GM13976 (cell line): ENCODE data around the gene NPHP1.
"Not testable (repeated sequence)": the region's sequence is repeated elsewhere in the genome, so short reads cannot be mapped to it uniquely, and the experiment has no call there.

Experiments used
- DNase-seq: peaks from one replicate; pipeline ENCODE4 v3.0.0; 2012; ENCODE audit warnings: low spot score
- CTCF ChIP-seq: IDR thresholded peaks from 2 replicates; pipeline ENCODE4 v1.5.1; 2012; ENCODE audit warnings: borderline replicate concordance, mild to moderate bottlenecking; ENCODE audit not compliant: insufficient read depth; ENCODE audit errors: extremely low read depth, missing control alignments, control extremely low read depth
- in situ Hi-C: fragments of 300-500 bp; cut with MboI; formaldehyde crosslinking; loops from one replicate; pipeline ENCODE4 v1.12.0; 2022; ENCODE audit warnings: low sequenced_read_pairs, mixed read lengths, inconsistent platforms; ENCODE audit not compliant: unreplicated experiment

Gene NPHP1

GRCh38 chr2:110101901-110102803, 102.7 kb downstream of the NPHP1 start:
- no peak for TF ChIP-seq CTCF
- DNase-seq = no peak
- in situ Hi-C loops = no loop called here

- TF ChIP-seq CTCF = no peak
- DNase-seq = no peak
- in situ Hi-C loops = no loop called here
Observed at GRCh38 chr2:110101280-110101844, 103.5 kb downstream of the NPHP1 start.

GRCh38 chr2:110100880-110101279, 103.9 kb downstream of the NPHP1 start:
- DNase-seq, in situ Hi-C loops: not testable (repeated sequence)

GRCh38 chr2:110100480-110100879, 104.3 kb downstream of the NPHP1 start:
- in situ Hi-C loops = no loop called here
- TF ChIP-seq CTCF = no peak
- DNase-seq = no peak

- DNase-seq = no peak
- TF ChIP-seq CTCF = no peak
- in situ Hi-C loops = no loop called here
Observed at GRCh38 chr2:110099471-110100225, 105.2 kb downstream of the NPHP1 start.

GRCh38 chr2:110099038-110099425, 105.8 kb downstream of the NPHP1 start:
- no peak for TF ChIP-seq CTCF
- in situ Hi-C loops = no loop called here
- DNase-seq = no peak
